NCI-H2081 (cell line): Measurements from ENCODE around the gene MGAT4A.
"Not testable (repeated sequence)": the region's sequence is repeated elsewhere in the genome, so short reads cannot be mapped to it uniquely, and the experiment has no call there.

Experiments
- DNase-seq, 2 experiments: peaks; one replicate each; lab custom pipeline; 2025; lab: John Stamatoyannopoulos, UW

Gene MGAT4A

GRCh38 chr2:98607741-98608115 lies 123.2 kb downstream of the MGAT4A start:
- DNase-seq, result no peak

- DNase-seq, result no peak
These were observed 123.8 kb downstream of the MGAT4A start for GRCh38 chr2:98607104-98607503.

GRCh38 chr2:98606431-98606830 lies 124.5 kb downstream of the MGAT4A start:
- no peak for DNase-seq

- DNase-seq, result no peak
These were observed 125.9 kb downstream of the MGAT4A start for GRCh38 chr2:98605076-98605475.

GRCh38 chr2:98604547-98604946 lies 126.4 kb downstream of the MGAT4A start:
- peak in 1 of 2 experiments; percentile 25 for DNase-seq

DNA sequence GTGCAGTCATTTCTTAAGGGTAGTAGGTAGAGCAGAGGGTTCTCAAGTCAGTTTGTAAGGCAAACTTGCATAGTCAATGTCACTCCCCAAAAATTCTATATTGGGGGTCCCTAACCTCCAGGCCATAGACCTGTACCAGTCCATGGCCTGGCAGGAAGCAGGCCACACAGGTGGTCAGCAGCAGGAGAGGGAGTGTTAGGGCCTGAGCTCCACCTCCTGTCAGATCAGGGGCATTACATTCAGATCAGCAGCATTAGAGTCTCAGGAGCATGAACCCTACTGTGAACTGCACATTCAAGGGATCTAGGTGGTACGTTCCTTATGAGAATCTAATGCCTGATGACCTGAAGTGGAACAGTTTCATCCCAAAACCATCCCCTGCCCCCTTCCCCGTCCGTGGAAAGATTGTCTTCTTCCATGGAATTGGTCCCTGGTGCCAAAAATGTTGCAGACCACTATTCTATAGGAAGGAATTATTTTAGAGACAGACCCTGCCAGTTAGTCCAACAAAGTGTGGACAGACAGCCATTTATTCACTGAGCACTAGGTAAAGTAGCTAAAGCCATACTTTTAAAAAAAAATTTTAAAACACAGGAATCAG lies 129.3 kb downstream of the MGAT4A start:
- DNase-seq, result peak; percentile 13 to 49

DNA sequence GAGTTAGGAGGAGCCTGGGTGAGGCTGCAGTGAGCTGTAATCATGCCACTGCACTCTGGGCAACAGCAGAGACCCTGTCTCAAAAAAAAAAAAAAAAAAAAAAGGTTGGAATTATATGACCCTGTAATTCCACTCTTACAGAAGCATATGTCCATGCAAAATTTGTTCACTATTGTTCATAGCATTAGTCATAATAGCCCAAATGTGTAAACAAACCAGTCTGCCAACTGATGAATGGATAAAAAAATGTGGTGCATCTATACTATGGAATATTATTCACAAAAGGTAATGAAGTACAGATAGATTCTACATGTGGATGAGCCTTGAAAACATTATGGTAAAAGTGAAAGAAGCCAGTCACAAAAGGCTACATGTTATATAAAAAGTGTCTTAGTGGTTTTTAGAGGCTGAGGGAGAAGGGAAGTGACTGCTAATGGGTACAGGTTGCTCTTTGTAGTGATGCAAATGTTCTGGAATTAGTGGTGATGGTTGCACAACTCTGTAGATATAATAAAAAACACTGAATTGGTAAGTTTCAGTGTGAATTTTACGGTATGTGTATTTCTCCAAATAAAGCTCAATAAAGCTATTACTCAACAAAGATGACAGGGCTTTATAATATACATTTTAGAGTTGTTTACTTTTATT lies 132.0 kb downstream of the MGAT4A start:
- DNase-seq, result no peak

- not testable (repeated sequence) for DNase-seq
These were observed 136.3 kb downstream of the MGAT4A start for GRCh38 chr2:98594665-98595064.

- DNase-seq, result no peak
These were observed 138.4 kb downstream of the MGAT4A start for GRCh38 chr2:98592565-98592964.

DNA sequence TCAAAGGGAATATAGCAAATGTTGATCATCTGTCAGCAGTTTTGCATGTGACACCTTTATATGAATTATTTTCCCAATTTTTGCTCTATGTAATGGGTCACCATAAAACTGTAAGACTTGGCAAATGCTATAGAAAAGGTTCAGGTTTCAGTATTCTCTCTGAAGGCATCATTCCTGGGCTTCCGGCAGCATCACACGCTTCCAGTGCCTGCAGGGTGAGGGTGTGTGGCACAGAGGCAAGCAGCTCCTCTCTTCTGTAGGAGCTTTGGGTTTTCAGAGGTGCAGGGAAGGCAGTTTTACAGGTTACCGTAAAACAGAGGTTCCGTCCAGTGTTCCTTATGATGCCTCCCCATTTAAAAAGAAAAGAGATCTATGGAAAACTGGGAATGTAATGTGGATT lies 141.4 kb downstream of the MGAT4A start:
- DNase-seq, result no peak

- DNase-seq, result no peak
These were observed 142.0 kb downstream of the MGAT4A start for GRCh38 chr2:98588880-98589431.

DNA sequence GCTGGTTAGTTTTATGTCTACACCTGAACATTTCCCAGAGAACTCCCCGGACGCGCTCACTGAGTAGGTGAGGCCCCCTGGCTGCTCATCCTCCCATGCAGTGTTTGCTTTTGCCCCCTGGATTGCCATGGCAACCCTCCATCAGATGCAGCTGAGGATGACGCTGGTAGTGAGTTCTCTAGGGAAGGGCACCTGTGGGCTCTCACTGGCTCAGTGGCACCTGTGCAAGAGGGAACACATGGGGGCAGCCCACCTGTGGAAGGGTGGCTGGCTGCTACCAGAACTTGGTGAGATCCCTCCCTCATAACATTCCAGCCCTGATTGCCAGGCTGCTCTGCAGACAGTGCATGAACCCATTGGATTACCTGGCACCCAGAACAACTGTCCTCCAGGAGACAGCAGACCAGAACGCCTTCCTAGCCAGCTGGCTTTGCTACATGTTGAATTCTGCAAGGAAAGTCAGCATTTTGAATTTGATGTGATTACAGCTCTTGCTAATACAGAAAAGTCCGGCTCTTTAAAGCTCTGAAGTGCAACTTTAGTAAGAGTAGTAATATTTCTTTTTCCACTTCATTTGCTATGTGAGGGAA lies 144.3 kb downstream of the MGAT4A start:
- no peak for DNase-seq

DNA sequence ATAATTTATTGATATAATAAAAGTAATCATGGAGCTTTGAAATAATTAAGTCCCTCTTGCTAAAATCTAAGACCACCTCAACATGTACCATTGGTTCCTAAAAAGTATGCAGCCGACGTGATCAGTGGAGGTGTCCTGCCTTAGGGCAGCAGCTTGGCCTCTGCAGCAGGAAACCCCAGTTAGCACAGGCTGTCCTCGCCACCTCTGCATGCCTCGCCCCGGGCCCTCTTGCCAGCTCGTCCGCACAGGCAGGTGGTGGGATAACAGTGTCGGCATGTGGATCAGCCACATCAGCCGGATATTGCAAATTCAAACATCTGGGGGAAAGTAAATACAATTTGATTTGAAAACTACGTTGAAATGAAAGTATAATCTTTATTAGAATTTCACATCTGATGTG lies 145.5 kb downstream of the MGAT4A start:
- DNase-seq, result no peak

GRCh38 chr2:98583816-98584618 lies 146.9 kb downstream of the MGAT4A start:
- no peak for DNase-seq

- DNase-seq, result no peak
These were observed 147.7 kb downstream of the MGAT4A start for GRCh38 chr2:98583276-98583675.

DNA sequence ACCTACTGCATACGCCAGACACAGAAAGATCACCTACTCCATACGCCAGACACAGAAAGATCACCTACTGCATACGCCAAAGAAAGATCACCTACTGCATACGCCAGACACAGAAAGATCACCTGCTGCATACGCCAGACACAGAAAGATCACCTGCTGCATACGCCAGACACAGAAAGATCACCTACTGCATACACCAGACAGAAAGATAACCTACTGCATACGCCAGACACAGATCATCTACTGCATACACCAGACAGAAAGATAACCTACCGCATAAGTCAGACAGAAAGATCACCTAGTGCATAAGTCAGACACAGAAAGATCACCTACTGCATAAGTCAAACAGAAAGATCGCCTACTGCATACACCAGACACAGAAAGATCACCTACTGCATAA lies 148.4 kb downstream of the MGAT4A start:
- DNase-seq, result no peak

GRCh38 chr2:98580656-98581284 lies 150.2 kb downstream of the MGAT4A start:
- DNase-seq, result no peak

DNA sequence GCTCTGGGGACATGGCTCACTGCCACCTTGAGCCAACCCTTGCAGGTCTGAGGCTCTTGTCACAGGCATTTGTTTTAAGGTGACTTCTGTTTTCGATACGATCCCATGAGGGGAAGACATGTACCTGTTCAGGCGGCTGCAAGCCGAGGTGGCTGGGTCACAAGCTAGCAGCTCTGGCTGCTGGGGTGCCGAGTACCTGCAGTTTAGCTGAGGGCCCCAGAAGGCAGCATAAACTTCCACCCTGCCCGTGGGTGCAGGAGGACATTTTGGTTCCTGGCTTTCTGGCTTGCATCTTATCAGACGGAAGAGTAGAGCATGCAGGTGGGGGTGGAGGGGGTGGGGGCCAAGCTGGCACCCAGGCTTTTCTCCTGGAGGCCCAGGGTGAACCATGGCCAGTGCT lies 151.0 kb downstream of the MGAT4A start:
- no peak for DNase-seq

DNA sequence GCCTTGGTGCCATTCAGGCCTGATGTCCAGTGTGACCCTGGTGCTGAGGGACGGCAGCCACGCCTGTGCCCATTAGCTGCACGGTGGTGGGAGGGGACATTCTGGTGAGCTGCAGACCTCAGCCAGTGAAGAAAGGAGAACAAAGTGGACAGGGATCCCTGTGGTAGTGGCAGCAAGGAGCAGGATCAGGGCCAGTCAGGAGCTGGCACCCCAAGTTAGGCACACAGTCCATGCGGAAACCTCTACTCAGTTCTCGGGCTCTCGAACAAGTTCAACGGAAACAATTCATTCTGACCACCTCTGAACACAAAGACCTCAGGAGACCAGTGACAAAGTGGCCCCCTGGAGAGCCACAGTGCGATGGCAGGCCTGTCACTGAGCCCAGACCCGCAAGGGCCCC lies 152.7 kb downstream of the MGAT4A start:
- no peak for DNase-seq

GRCh38 chr2:98577313-98577712 lies 153.6 kb downstream of the MGAT4A start:
- no peak for DNase-seq

DNA sequence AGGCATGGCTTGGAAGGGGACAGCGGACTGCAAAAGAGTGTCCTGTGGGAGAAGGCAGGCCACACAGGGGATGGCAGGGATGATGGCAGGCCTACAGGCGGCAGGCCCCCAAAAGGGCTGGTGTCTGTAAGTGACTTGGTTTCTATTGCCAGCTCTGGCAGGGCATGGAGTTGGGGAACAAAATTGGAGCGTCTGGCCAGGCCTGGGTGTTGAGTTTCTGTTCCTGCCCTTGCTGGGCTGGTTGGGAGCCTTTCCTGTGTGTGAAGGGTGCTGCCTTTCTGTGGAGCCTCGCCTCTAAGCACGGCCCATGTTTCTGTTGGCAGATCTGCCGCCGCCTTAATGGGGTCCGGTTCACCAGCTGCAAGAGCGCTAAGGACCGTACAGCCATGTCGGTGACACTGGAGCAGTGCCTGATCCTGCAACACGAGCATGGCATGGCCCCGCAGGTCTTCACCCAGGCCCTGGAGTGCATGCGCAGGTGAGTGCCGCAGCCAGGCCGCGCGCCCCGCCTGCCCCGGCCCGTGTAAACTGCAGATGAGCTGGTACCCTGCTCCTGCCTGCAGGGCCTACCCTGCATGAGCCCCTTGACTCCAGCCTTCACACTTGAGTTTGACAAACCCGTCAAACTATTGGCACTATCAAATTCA lies 154.1 kb downstream of the MGAT4A start:
- no peak for DNase-seq

- DNase-seq, result no peak
These were observed 157.5 kb downstream of the MGAT4A start for GRCh38 chr2:98573426-98573825.
